Endothelial cell of umbilical vein (primary cell): ENCODE measurements around the gene PCDHGA12. TPM values are rescaled to one million over a fixed set of nuclear protein-coding genes. Genes with fewer than 3 reads are reported as not detected.

Experiments used
- Bru-seq: library from RNA; stranded (reverse); fragments of 400-500 nt; gene quantifications from one replicate; lab custom pipeline; 2021; lab: Mats Ljungman, UMichigan
- BruChase-seq, 2 experiments: library from RNA; stranded (reverse); fragments of 400-500 nt; gene quantifications; one replicate each; lab custom pipeline; 2021; lab: Mats Ljungman, UMichigan
- BruUV-seq: library from RNA; stranded (reverse); fragments of 400-500 nt; replicated peaks from 2 replicates; lab custom pipeline; 2021; lab: Mats Ljungman, UMichigan
- CTCF ChIA-PET: fragments of 300-600, 350-600 bp; sonication (Branson Sonifier 250); formaldehyde crosslinking; loops from one replicate; lab custom pipeline; 2021; ENCODE audit warnings: antibody characterized with exemption, inconsistent platforms; lab: Charles Lee
- POLR2A ChIA-PET: fragments of 300-600, 350-600 bp; sonication (Branson Sonifier 250); formaldehyde crosslinking; loops from one replicate; lab custom pipeline; 2021; ENCODE audit warnings: antibody characterized with exemption, inconsistent platforms; lab: Charles Lee
- DNase-seq: peaks from one replicate; pipeline ENCODE4 v3.0.0-alpha.2; 2011; ENCODE audit warnings: low read depth, low spot score
- FAIRE-seq: peaks from 2 replicates; lab custom pipeline; 2011; peaks lifted over from hg19 to GRCh38; lab: Jason Lieb, UNC
- H2AFZ ChIP-seq: 2 replicates; pipeline ENCODE4 v1.6.0; 2012; ENCODE audit warnings: low read depth, low read length, control low read depth, inconsistent platforms
- H3K27ac ChIP-seq: 2 replicates; pipeline ENCODE4 v1.5.1; 2011; ENCODE audit warnings: low read depth, mild to moderate bottlenecking, control low read depth, low read length, moderate library complexity; ENCODE audit not compliant: insufficient read depth
- H3K27me3 ChIP-seq, 2 experiments: 2 replicates each; pipeline versions ENCODE4 v1.6.0 to v1.6.1; 2011; ENCODE audit warnings: low read length in 2 of 2, mixed read lengths in 1 of 2; ENCODE audit not compliant: control insufficient read depth in 2 of 2, insufficient read depth in 2 of 2
- H3K36me3 ChIP-seq, 2 experiments: 2 replicates in 1 of 2; 3 replicates in 1 of 2; pipeline ENCODE4 v1.5.1; 2011; ENCODE audit warnings: low read length in 2 of 2, mild to moderate bottlenecking in 1 of 2, moderate library complexity in 1 of 2; ENCODE audit not compliant: control insufficient read depth in 2 of 2, insufficient read depth in 2 of 2; ENCODE audit errors: extremely low read depth in 1 of 2
- H3K4me1 ChIP-seq: 3 replicates; pipeline ENCODE4 v1.5.1; 2011; ENCODE audit warnings: mild to moderate bottlenecking, low read length; ENCODE audit not compliant: control insufficient read depth, insufficient read depth; ENCODE audit errors: extremely low read depth
- H3K4me2 ChIP-seq: 2 replicates; pipeline ENCODE4 v1.6.1; 2011; ENCODE audit warnings: low read length, control low read depth, mixed read lengths; ENCODE audit not compliant: insufficient read depth
- H3K4me3 ChIP-seq, 3 experiments: fragments of 200-600 bp in 1 of 3; sonication (generic), shearing (Covaris generic) in 1 of 3; replicated peaks in 1 of 3; 2 replicates each; pipeline ENCODE4 v1.5.1; 2011 to 2016; ENCODE audit warnings: control low read depth in 3 of 3, low read length in 3 of 3, mild to moderate bottlenecking in 2 of 3, inconsistent platforms in 1 of 3, low read depth in 1 of 3, moderate library complexity in 1 of 3; ENCODE audit not compliant: insufficient read depth in 1 of 3
- H3K79me2 ChIP-seq: 2 replicates; pipeline ENCODE4 v1.6.0; 2012; ENCODE audit warnings: low read length, inconsistent platforms; ENCODE audit not compliant: control insufficient read depth, insufficient read depth
- H3K9ac ChIP-seq: replicated peaks from 2 replicates; pipeline ENCODE3; 2011; ENCODE audit warnings: low read length, control low read depth; ENCODE audit not compliant: insufficient read depth; ENCODE audit errors: extremely low read depth
- H3K9me1 ChIP-seq: replicated peaks from 3 replicates; pipeline ENCODE4 v1.6.0; 2011; ENCODE audit warnings: mild to moderate bottlenecking, low read length; ENCODE audit not compliant: control insufficient read depth, insufficient read depth; ENCODE audit errors: extremely low read depth
- H3K9me3 ChIP-seq: replicated peaks from 2 replicates; pipeline ENCODE4 v1.5.1; 2012; ENCODE audit warnings: low read length, inconsistent platforms; ENCODE audit not compliant: control insufficient read depth, insufficient read depth
- H4K20me1 ChIP-seq: replicated peaks from 2 replicates; pipeline ENCODE3; 2011; ENCODE audit warnings: mild to moderate bottlenecking, low read length; ENCODE audit not compliant: control insufficient read depth, insufficient read depth; ENCODE audit errors: extremely low read depth
- POLR2A ChIP-seq: IDR thresholded peaks from 2 replicates; pipeline ENCODE4 v1.6.1; 2012; ENCODE audit warnings: low read depth, mild to moderate bottlenecking, control low read depth, low read length
- dilution Hi-C: fragments of 300-500 bp; cut with MboI; formaldehyde crosslinking; loops from one replicate; pipeline ENCODE4 v1.15.0; 2019; ENCODE audit warnings: low sequenced_read_pairs; ENCODE audit not compliant: extremely low pct_ligation_motif_present
- intact Hi-C: fragments of 100-400 bp; cut with micrococcal nuclease; formaldehyde crosslinking; loops from one replicate; pipeline ENCODE4 v1.10.0; 2022
- long read RNA-seq: library from polyadenylated mRNA; stranded (forward); transcript quantifications from one replicate; pipeline ENCODE4 v2.0.0, GENCODE V29; 2021
- polyA minus RNA-seq, 3 experiments: library from RNA; depleted of rRNA, polyadenylated mRNA; stranded (reverse); fragments of >200 nt; gene quantifications; 1 replicate in 1 of 3; 2 replicates in 2 of 3; pipeline ENCODE4 v1.2.3, GENCODE V29; 2011
- polyA plus RNA-seq, 4 experiments: library from polyadenylated mRNA; depleted of rRNA in 3 of 4; stranded (reverse) in 3 of 4; unstranded in 1 of 4; fragments of >200 nt; gene quantifications; 2 replicates each; pipeline versions ENCODE4 v1.2.1 to v1.2.3, GENCODE V29; 2011 to 2012; ENCODE audit warnings: missing spikeins in 1 of 4
- total RNA-seq: library from RNA; stranded (reverse); gene quantifications from 2 replicates; pipeline ENCODE4 v1.2.3, GENCODE V29; 2021
- TF ChIP-seq, protein P1 (sequence below): IDR thresholded peaks from 2 replicates; pipeline ENCODE4 v1.6.1; 2011; ENCODE audit not compliant: insufficient read depth, insufficient read length
- TF ChIP-seq, protein P2 (sequence below), 2 donors: IDR thresholded peaks; 1 replicate in 1 of 2; 2 replicates in 1 of 2; pipeline ENCODE4 v1.5.1; 2011; ENCODE audit warnings: low read length in 2 of 2, mild to moderate bottlenecking in 2 of 2, moderate library complexity in 2 of 2, control low read depth in 1 of 2, inconsistent platforms in 1 of 2, low read depth in 1 of 2; ENCODE audit not compliant: insufficient read depth in 1 of 2; ENCODE audit errors: extremely low read depth in 1 of 2

PCDHGA12 gene
- 7.6 and 9.9 TPM in 2 replicates for total RNA-seq
- 3.2 and 4.2 TPM in 2 replicates for polyA plus RNA-seq
- polyA plus RNA-seq (2011; cell fraction: cytosol; rRNA removed) = 2.9 and 3.1 TPM in 2 replicates
- polyA plus RNA-seq (2011; cell fraction: nucleus; rRNA removed) = 4.1 and 4.4 TPM in 2 replicates
- polyA plus RNA-seq (2012) = 4.8 and 5.6 TPM in 2 replicates
- 6.5 and 7.8 TPM in 2 replicates for polyA minus RNA-seq
- not detected for polyA minus RNA-seq (2011; cell fraction: cytosol; rRNA and poly(A)+ RNA removed)
- polyA minus RNA-seq (2011; cell fraction: nucleus; rRNA and poly(A)+ RNA removed) = 9.9 and 18.1 TPM in 2 replicates
- percentile 67 among the genes with signal in this experiment for Bru-seq, nascent RNA
- BruChase-seq, experiment 1, labeled RNA remaining after a 6-hour chase = percentile 88 among the genes with signal in this experiment
- BruChase-seq, experiment 2, labeled RNA remaining after a 2-hour chase = percentile 76 among the genes with signal in this experiment
- long read RNA-seq, full-length matches to known transcripts = 3 of 3 reads
- long read RNA-seq, partial matches to known transcripts = 0 of 3 reads
- long read RNA-seq, other reads (novel, unspliced or antisense) = 0 of 3 reads

DNA sequence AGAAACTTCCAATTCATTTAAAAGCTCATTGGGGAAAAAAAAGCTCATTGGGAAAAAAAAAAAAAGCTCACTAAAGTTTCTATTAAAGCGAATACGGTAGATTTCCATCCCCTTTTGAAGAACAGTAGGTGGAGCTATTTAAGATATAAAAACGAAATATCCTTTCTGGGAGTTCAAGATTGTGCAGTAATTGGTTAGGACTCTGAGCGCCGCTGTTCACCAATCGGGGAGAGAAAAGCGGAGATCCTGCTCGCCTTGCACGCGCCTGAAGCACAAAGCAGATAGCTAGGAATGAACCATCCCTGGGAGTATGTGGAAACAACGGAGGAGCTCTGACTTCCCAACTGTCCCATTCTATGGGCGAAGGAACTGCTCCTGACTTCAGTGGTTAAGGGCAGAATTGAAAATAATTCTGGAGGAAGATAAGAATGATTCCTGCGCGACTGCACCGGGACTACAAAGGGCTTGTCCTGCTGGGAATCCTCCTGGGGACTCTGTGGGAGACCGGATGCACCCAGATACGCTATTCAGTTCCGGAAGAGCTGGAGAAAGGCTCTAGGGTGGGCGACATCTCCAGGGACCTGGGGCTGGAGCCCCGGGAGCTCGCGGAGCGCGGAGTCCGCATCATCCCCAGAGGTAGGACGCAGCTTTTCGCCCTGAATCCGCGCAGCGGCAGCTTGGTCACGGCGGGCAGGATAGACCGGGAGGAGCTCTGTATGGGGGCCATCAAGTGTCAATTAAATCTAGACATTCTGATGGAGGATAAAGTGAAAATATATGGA lies at the start of gene PCDHGA12:
Gene PCDHGA12, plus strand, starts transcription at position 176 of the 782 bp plus-strand sequence. Its CDS starts 253 bp downstream, at position 429.
- dilution Hi-C loops = no loop called here
- H3K4me3 ChIP-seq = peak within 1 kb of the TSS; percentile 30 to 67 (median 40)
- H3K9me1 ChIP-seq = no peaks in the 10 kb centered on the region
- H3K4me1 ChIP-seq = peaks cover 17% of the 10 kb centered on the region
- H2AFZ ChIP-seq = peak within 1 kb of the TSS; percentile 86
- H3K27ac ChIP-seq = peak within 1 kb of the TSS; percentile 10
- BruUV-seq = TSS peak; percentile 48
- peak within 1 kb of the TSS; percentile 34 for H3K9ac ChIP-seq
- peak; percentile 91 for FAIRE-seq
- H4K20me1 ChIP-seq = no peaks in the 10 kb centered on the region
- ChIA-PET POLR2A (interaction anchor here (0.7 to 1.9 kb wide), 7 partner anchors 9 to 1200 kb away, joined by 3 to 10 read pairs (median 5); partner anchors contain the start of genes PCDHGA10 and PCDHGA11), CTCF (interaction anchor here (0.6 to 6.8 kb wide), 66 partner anchors 9 to 613 kb away, joined by 3 to 308 read pairs (median 6); partner anchors contain the start of genes DIAPH1, PCDHB10, PCDHB14 and PCDHB15)
- peak within 1 kb of the TSS; percentile 93 for H3K4me2 ChIP-seq
- TF ChIP-seq POLR2A = no peak
- TF ChIP-seq, protein P1, sequence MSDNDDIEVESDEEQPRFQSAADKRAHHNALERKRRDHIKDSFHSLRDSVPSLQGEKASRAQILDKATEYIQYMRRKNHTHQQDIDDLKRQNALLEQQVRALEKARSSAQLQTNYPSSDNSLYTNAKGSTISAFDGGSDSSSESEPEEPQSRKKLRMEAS = peak; percentile 34
- TF ChIP-seq, protein P2, sequence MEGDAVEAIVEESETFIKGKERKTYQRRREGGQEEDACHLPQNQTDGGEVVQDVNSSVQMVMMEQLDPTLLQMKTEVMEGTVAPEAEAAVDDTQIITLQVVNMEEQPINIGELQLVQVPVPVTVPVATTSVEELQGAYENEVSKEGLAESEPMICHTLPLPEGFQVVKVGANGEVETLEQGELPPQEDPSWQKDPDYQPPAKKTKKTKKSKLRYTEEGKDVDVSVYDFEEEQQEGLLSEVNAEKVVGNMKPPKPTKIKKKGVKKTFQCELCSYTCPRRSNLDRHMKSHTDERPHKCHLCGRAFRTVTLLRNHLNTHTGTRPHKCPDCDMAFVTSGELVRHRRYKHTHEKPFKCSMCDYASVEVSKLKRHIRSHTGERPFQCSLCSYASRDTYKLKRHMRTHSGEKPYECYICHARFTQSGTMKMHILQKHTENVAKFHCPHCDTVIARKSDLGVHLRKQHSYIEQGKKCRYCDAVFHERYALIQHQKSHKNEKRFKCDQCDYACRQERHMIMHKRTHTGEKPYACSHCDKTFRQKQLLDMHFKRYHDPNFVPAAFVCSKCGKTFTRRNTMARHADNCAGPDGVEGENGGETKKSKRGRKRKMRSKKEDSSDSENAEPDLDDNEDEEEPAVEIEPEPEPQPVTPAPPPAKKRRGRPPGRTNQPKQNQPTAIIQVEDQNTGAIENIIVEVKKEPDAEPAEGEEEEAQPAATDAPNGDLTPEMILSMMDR (IDR thresholded peaks at IDR 0.05; ENCODE audit: extremely low read depth in 1 of 2, insufficient read depth in 1 of 2, low read depth in 1 of 2, low read length in 2 of 2) = peak; percentile 45 to 69
- no peaks in the 10 kb centered on the region for H3K79me2 ChIP-seq
- H3K27me3 ChIP-seq = peaks cover 25 to 48% of the 10 kb centered on the region in 2 experiments
- DNase-seq = peak; percentile 87
- intact Hi-C loops = loop anchor here (1.0 kb wide), 5 partner anchors 9 to 128 kb away; partner anchors contain the start of genes PCDHGA11 and PCDHGC3
- no peaks in the 10 kb centered on the region for H3K9me3 ChIP-seq
- H3K36me3 ChIP-seq = no peaks in the 10 kb centered on the region
